GM12801 (cell line): ENCODE results near the gene FRS2.

Experiments used
- CTCF ChIP-seq: IDR thresholded peaks from one replicate; pipeline ENCODE4 v1.5.1; 2011; ENCODE audit warnings: control low read depth; ENCODE audit not compliant: insufficient read length; ENCODE audit errors: extremely low read depth

The FRS2 gene

GRCh38 chr12:69492739-69493138, 22.6 kb downstream of the FRS2 start:
- no peak for TF ChIP-seq CTCF

GRCh38 chr12:69495071-69495470, 24.9 kb downstream of the FRS2 start:
- TF ChIP-seq CTCF = no peak

GRCh38 chr12:69497308-69498026, 27.3 kb downstream of the FRS2 start:
- TF ChIP-seq CTCF = no peak

- TF ChIP-seq CTCF = no peak
These were observed 30.4 kb downstream of the FRS2 start for GRCh38 chr12:69500631-69501030.

GRCh38 chr12:69501154-69501895, 31.1 kb downstream of the FRS2 start:
- TF ChIP-seq CTCF = no peak

- no peak for TF ChIP-seq CTCF
These were observed 32.3 kb downstream of the FRS2 start for GRCh38 chr12:69502345-69503081.

- no peak for TF ChIP-seq CTCF
These were observed 37.9 kb downstream of the FRS2 start for GRCh38 chr12:69508091-69508490.
